CD14-positive monocyte (primary cell): ENCODE data around the gene ELMO1. TPM values are rescaled to one million over a fixed set of nuclear protein-coding genes. Genes with fewer than 3 reads are reported as not detected.

Experiments used
- DNase-seq, 3 donors: peaks; one replicate each; pipeline ENCODE4 v3.0.0-alpha.2; 2011 to 2022
- H2AFZ ChIP-seq: 2 replicates; pipeline ENCODE4 v1.6.0; 2012; ENCODE audit warnings: mild to moderate bottlenecking, low read depth, low read length, inconsistent platforms; ENCODE audit not compliant: insufficient read depth, poor library complexity, severe bottlenecking
- H3K27ac ChIP-seq, 2 donors: 1 replicate in 1 of 2; 2 replicates in 1 of 2; pipeline ENCODE4 v1.5.1; 2012 to 2013; ENCODE audit warnings: low read length in 2 of 2, control low read depth in 1 of 2, inconsistent platforms in 1 of 2, low read depth in 1 of 2, mild to moderate bottlenecking in 1 of 2
- H3K27me3 ChIP-seq, 2 donors: one replicate each; pipeline versions ENCODE4 v1.6.0 to v1.6.1; 2011 to 2013; ENCODE audit warnings: low read length in 2 of 2; ENCODE audit not compliant: control insufficient read depth in 2 of 2, insufficient read depth in 2 of 2
- H3K36me3 ChIP-seq, 2 donors: replicated peaks in 1 of 2; 1 replicate in 1 of 2; 2 replicates in 1 of 2; pipeline versions ENCODE4 v1.5.1 to v1.6.1; 2012 to 2013; ENCODE audit warnings: low read length in 2 of 2, control low read depth in 1 of 2, inconsistent platforms in 1 of 2, mild to moderate bottlenecking in 1 of 2; ENCODE audit not compliant: insufficient read depth in 2 of 2, control insufficient read depth in 1 of 2
- H3K4me1 ChIP-seq, 2 donors: 1 replicate in 1 of 2; 2 replicates in 1 of 2; pipeline versions ENCODE4 v1.5.1 to v1.6.1; 2012 to 2013; ENCODE audit warnings: low read length in 2 of 2, control low read depth in 1 of 2, inconsistent platforms in 1 of 2, mild to moderate bottlenecking in 1 of 2, moderate library complexity in 1 of 2; ENCODE audit not compliant: insufficient read depth in 2 of 2, control insufficient read depth in 1 of 2
- H3K4me2 ChIP-seq: replicated peaks from 2 replicates; pipeline ENCODE3; 2012; ENCODE audit warnings: low read length, moderate library complexity, mild to moderate bottlenecking; ENCODE audit not compliant: poor library complexity, severe bottlenecking; ENCODE audit errors: extremely low read depth
- H3K4me3 ChIP-seq, 3 experiments: fragments of 200-600 bp in 1 of 3; sonication (generic) in 1 of 3; replicated peaks in 1 of 3; 1 replicate in 2 of 3; 2 replicates in 1 of 3; pipeline ENCODE4 v1.5.1; 2011 to 2013; ENCODE audit warnings: low read length in 3 of 3, mild to moderate bottlenecking in 3 of 3, control low read depth in 2 of 3, low read depth in 2 of 3, inconsistent platforms in 1 of 3, moderate library complexity in 1 of 3
- H3K79me2 ChIP-seq: 2 replicates; pipeline ENCODE4 v1.6.0; 2012; ENCODE audit warnings: mild to moderate bottlenecking, control low read depth, inconsistent platforms, low read length, moderate library complexity; ENCODE audit not compliant: insufficient read depth
- H3K9ac ChIP-seq: 2 replicates; pipeline ENCODE4 v1.6.0; 2017; ENCODE audit warnings: low read length, mild to moderate bottlenecking; ENCODE audit not compliant: insufficient read depth, poor library complexity, severe bottlenecking
- H3K9me3 ChIP-seq, 2 donors: replicated peaks in 1 of 2; 1 replicate in 1 of 2; 2 replicates in 1 of 2; pipeline versions ENCODE4 v1.5.1 to v1.6.1; 2012 to 2013; ENCODE audit warnings: low read length in 2 of 2, control low read depth in 1 of 2; ENCODE audit not compliant: control insufficient read depth in 1 of 2, insufficient read depth in 1 of 2
- H4K20me1 ChIP-seq: 2 replicates; pipeline ENCODE4 v1.6.0; 2012; ENCODE audit warnings: mild to moderate bottlenecking, low read length, control low read depth, moderate library complexity; ENCODE audit not compliant: insufficient read depth
- H3K27ac Mint-ChIP-seq, 7 donors: one replicate each; pipeline ENCODE4 v1.8.0; 2020; ENCODE audit warnings: mild to moderate bottlenecking in 7 of 7, mixed read lengths in 7 of 7, moderate library complexity in 6 of 7, inconsistent platforms in 2 of 7
- H3K27me3 Mint-ChIP-seq, 3 donors: one replicate each; pipeline ENCODE4 v1.8.0; 2021 to 2022; ENCODE audit warnings: low read depth in 3 of 3, mild to moderate bottlenecking in 3 of 3, mixed read lengths in 3 of 3, moderate library complexity in 3 of 3, inconsistent platforms in 1 of 3
- H3K36me3 Mint-ChIP-seq, 2 donors: one replicate each; pipeline ENCODE4 v1.8.0; 2020; ENCODE audit warnings: mixed read lengths in 2 of 2, inconsistent platforms in 1 of 2, mild to moderate bottlenecking in 1 of 2
- H3K4me1 Mint-ChIP-seq: one replicate; pipeline ENCODE4 v1.8.0; 2020; ENCODE audit warnings: mild to moderate bottlenecking, mixed read lengths
- H3K4me3 Mint-ChIP-seq, 2 donors: one replicate each; pipeline ENCODE4 v1.8.0; 2020; ENCODE audit warnings: mild to moderate bottlenecking in 2 of 2, mixed read lengths in 2 of 2, moderate library complexity in 1 of 2
- H3K9me3 Mint-ChIP-seq, 7 donors: one replicate each; pipeline ENCODE4 v1.8.0; 2020 to 2022; ENCODE audit warnings: mixed read lengths in 7 of 7, mild to moderate bottlenecking in 6 of 7, moderate library complexity in 6 of 7, inconsistent platforms in 2 of 7
- CTCF ChIP-seq: fragments of 200-600 bp; IDR thresholded peaks from one replicate; pipeline ENCODE4 v1.8.0; 2022; ENCODE audit warnings: antibody characterized with exemption, mild to moderate bottlenecking
- WGBS: methylation state at CpG from one replicate; pipeline ENCODE4 v1.1.5; 2013; ENCODE audit warnings: missing lambda C conversion rate; ENCODE audit not compliant: insufficient coverage; 5-methylcytosine and 5-hydroxymethylcytosine counted together
- intact Hi-C, 2 donors: fragments of 100-400 bp; cut with micrococcal nuclease; formaldehyde crosslinking; loops; one replicate each; pipeline versions ENCODE4 v1.15.0 to v1.15.1; 2023
- polyA plus RNA-seq, 3 donors: library from polyadenylated mRNA; depleted of rRNA in 1 of 3; unstranded in 2 of 3; stranded (reverse) in 1 of 3; fragments of 300-500 nt in 2 of 3; fragments of >200 nt in 1 of 3; fragmentation: Illumina TruSeq in 2 of 3; gene quantifications; 1 replicate in 2 of 3; 2 replicates in 1 of 3; pipeline ENCODE4 v1.2.3, GENCODE V29; 2012 to 2021

The ELMO1 gene
- polyA plus RNA-seq, 3 donors: 46.6 to 50.2 (median 46.7) TPM

- H3K27ac ChIP-seq: no peak overlapping the region
- H3K4me1 Mint-ChIP-seq: no peaks in the 10 kb centered on the region
- H3K4me3 ChIP-seq: no peak overlapping the region
- intact Hi-C loops: no loop called here
- H3K36me3 Mint-ChIP-seq: peaks cover 21 to 26% of the 10 kb centered on the region in 2 donors
- H2AFZ ChIP-seq: no peak overlapping the region
- H3K4me2 ChIP-seq: no peak overlapping the region
- TF ChIP-seq CTCF: no peak
- H3K4me3 Mint-ChIP-seq: no peak overlapping the region
- no peak for DNase-seq
- peak overlapping the region in 1 of 7 donors; percentile 17 for H3K27ac Mint-ChIP-seq
- H3K79me2 ChIP-seq: no peaks in the 10 kb centered on the region
- no peaks in the 10 kb centered on the region for H3K27me3 Mint-ChIP-seq
- H3K27me3 ChIP-seq: no peaks in the 10 kb centered on the region
- no peaks in the 10 kb centered on the region for H3K9me3 Mint-ChIP-seq
- no peak overlapping the region for H3K9ac ChIP-seq
- H3K4me1 ChIP-seq: no peaks in the 10 kb centered on the region
- 100% methylated on average over 2 of the region's 3 CpGs for WGBS
- peaks cover 11% of the 10 kb centered on the region for H4K20me1 ChIP-seq
- H3K36me3 ChIP-seq: peaks cover 6 to 15% of the 10 kb centered on the region in 2 donors
- H3K9me3 ChIP-seq: no peaks in the 10 kb centered on the region
Measured at GRCh38 chr7:36910401-36910800, 538.3 kb downstream of the ELMO1 start.

GRCh38 chr7:36906956-36907635 lies 541.6 kb downstream of the ELMO1 start:
- Mint-ChIP-seq H3K27ac (no peak overlapping the region), H3K9me3 (no peaks in the 10 kb centered on the region), H3K27me3 (no peaks in the 10 kb centered on the region), H3K4me3 (no peak overlapping the region), H3K36me3 (peaks cover 21 to 37% of the 10 kb centered on the region in 2 donors), H3K4me1 (no peaks in the 10 kb centered on the region)
- peaks cover 5 to 36% of the 10 kb centered on the region in 2 donors for H3K36me3 ChIP-seq
- TF ChIP-seq CTCF: no peak
- H3K27me3 ChIP-seq: no peaks in the 10 kb centered on the region
- peaks cover 29% of the 10 kb centered on the region for H4K20me1 ChIP-seq
- no peak overlapping the region for H3K4me2 ChIP-seq
- no peaks in the 10 kb centered on the region for H3K9me3 ChIP-seq
- H3K79me2 ChIP-seq: no peaks in the 10 kb centered on the region
- WGBS: 0% methylated on average over 1 of the region's 3 CpGs
- no peaks in the 10 kb centered on the region for H3K4me1 ChIP-seq
- DNase-seq: no peak
- no peak overlapping the region for H2AFZ ChIP-seq
- no peak overlapping the region for H3K9ac ChIP-seq
- H3K27ac ChIP-seq: no peak overlapping the region
- intact Hi-C loops: no loop called here
- H3K4me3 ChIP-seq: no peak overlapping the region
